NB4 (cell line): ENCODE results near the gene MRPL51.

ENCODE experiments used
- DNase-seq: peaks from one replicate; pipeline ENCODE4 v3.0.0; 2010; ENCODE audit warnings: low read depth
- H3K4me3 ChIP-seq: one replicate; pipeline ENCODE4 v1.5.1; 2011; ENCODE audit warnings: mild to moderate bottlenecking, low read depth, low read length, moderate library complexity
- CTCF ChIP-seq: IDR thresholded peaks from one replicate; pipeline ENCODE4 v1.5.1; 2012; ENCODE audit warnings: low read depth, low read length
- MYC ChIP-seq: IDR thresholded peaks from 2 replicates; pipeline ENCODE4 v1.6.1; 2011; ENCODE audit warnings: low read depth, low read length
- POLR2A ChIP-seq: IDR thresholded peaks from 2 replicates; pipeline ENCODE4 v1.6.1; 2011; ENCODE audit warnings: mild to moderate bottlenecking; ENCODE audit not compliant: insufficient read length; ENCODE audit errors: extremely low read depth
- TF ChIP-seq, protein P1 (sequence below): IDR thresholded peaks from 2 replicates; pipeline ENCODE4 v1.6.1; 2011; ENCODE audit warnings: low read depth, low read length

Gene MRPL51

GRCh38 chr12:6443361-6443983 lies 49.6 kb downstream of the MRPL51 start:
- no peak for DNase-seq
- H3K4me3 ChIP-seq: no peak overlapping the region

GRCh38 chr12:6442836-6443235 lies 50.2 kb downstream of the MRPL51 start:
- TF ChIP-seq, protein P1, sequence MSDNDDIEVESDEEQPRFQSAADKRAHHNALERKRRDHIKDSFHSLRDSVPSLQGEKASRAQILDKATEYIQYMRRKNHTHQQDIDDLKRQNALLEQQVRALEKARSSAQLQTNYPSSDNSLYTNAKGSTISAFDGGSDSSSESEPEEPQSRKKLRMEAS: no peak
- no peak for TF ChIP-seq CTCF
- no peak for TF ChIP-seq POLR2A
- no peak for TF ChIP-seq MYC
- no peak overlapping the region for H3K4me3 ChIP-seq
- no peak for DNase-seq

More at GRCh38 chr12:6443361-6443983, 49.6 kb downstream of the MRPL51 start:
- TF ChIP-seq, protein P1: no peak
- TF ChIP-seq CTCF (no peak), POLR2A (no peak), MYC (no peak)
